Epithelial cell of esophagus (primary cell): ENCODE results near the gene PHYKPL.
"Not testable (repeated sequence)": the region's sequence is repeated elsewhere in the genome, so short reads cannot be mapped to it uniquely, and the experiment has no call there.

Source experiments
- DNase-seq: peaks from one replicate; pipeline ENCODE4 v3.0.0; 2010; ENCODE audit warnings: low read depth
- H3K4me3 ChIP-seq: 2 replicates; pipeline ENCODE4 v1.5.1; 2011; ENCODE audit warnings: mild to moderate bottlenecking, low read length, control low read depth
- TF ChIP-seq, protein P1 (sequence below): IDR thresholded peaks from 2 replicates; pipeline ENCODE4 v1.5.1; 2011; ENCODE audit warnings: low read depth, mild to moderate bottlenecking, low read length, control low read depth, inconsistent platforms; ENCODE audit not compliant: insufficient read depth; ENCODE audit errors: missing control alignments

The PHYKPL gene

DNA sequence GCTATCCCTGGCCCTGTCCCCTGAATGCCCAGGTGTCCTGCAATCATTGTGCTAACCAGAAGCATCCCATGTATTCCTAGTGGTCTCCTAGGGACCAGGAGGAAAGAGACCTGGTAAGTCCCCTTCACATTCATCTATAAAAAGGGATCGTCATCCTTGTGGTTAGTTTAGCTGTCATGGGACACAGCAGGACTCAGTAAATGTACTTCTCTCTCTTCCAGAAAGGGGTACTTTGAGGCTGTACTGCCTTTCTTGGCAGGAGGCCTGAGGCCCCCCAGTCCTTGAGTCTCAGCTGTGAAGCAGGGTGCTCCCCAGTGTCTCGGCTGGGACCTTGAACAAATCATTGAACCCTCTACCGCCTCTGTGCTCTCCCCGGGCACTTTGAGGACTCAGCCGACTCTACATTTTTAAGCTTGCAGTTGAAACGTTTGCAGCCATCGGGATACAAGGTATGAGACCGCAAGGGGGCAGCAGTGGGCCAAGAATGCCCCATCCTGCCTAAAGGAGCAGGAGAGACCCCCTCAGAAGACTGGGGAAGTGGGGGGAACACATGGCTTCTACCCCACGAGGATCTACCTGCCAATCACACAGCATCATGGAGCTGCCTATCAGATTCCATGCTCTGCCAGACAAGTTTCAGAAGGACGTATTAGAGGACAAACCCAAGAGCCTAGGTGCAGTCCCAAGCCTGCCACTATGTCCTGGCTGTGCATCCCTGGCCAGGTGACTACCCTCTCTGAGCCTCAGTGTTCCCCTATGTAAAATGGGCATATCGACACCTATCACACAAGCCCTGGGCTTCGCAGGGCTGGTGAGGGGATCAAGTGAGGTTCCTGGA, 2.4 kb upstream of the PHYKPL start:
- peak; percentile 59 for DNase-seq
- H3K4me3 ChIP-seq = no peak overlapping the region
- TF ChIP-seq, protein P1, sequence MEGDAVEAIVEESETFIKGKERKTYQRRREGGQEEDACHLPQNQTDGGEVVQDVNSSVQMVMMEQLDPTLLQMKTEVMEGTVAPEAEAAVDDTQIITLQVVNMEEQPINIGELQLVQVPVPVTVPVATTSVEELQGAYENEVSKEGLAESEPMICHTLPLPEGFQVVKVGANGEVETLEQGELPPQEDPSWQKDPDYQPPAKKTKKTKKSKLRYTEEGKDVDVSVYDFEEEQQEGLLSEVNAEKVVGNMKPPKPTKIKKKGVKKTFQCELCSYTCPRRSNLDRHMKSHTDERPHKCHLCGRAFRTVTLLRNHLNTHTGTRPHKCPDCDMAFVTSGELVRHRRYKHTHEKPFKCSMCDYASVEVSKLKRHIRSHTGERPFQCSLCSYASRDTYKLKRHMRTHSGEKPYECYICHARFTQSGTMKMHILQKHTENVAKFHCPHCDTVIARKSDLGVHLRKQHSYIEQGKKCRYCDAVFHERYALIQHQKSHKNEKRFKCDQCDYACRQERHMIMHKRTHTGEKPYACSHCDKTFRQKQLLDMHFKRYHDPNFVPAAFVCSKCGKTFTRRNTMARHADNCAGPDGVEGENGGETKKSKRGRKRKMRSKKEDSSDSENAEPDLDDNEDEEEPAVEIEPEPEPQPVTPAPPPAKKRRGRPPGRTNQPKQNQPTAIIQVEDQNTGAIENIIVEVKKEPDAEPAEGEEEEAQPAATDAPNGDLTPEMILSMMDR = peak; percentile 71

DNA sequence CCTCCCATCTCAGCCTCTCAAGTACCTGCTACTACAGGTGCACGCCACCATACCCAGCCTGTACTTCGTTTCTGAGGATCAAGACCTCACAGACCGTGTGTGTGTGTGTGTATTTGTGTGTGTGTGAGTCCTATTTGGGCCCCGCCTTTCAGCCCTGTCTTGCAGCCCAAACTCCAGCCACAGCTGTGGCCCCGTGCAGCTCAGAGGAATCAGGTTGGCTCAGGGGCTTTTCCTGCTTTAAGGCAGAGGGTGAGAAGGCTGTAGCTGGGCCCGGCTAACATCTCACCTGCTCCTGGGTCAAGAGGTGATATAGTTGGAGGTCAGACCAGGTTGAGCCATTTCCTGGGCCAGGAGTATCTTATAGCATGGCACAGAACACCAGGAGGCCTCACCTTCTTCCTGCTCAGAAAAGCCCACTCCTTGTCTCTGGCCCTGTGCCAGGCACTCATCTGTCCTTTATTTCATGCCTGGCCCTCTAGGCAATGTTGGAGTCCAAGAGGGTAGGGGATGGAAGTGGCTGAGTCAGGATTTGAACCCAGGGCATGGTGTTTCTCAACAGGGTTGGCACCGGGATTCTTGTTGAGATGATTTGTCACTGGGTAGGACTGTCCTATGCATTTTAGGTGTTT, 1.6 kb upstream of the PHYKPL start:
- no peak for DNase-seq
- TF ChIP-seq, protein P1 = no peak
- H3K4me3 ChIP-seq = no peak overlapping the region

GRCh38 chr5:178232920-178233429, 373 bp upstream of the PHYKPL start:
- no peak for DNase-seq
- TF ChIP-seq, protein P1 = no peak
- H3K4me3 ChIP-seq = peak overlapping the region; percentile 9

DNA sequence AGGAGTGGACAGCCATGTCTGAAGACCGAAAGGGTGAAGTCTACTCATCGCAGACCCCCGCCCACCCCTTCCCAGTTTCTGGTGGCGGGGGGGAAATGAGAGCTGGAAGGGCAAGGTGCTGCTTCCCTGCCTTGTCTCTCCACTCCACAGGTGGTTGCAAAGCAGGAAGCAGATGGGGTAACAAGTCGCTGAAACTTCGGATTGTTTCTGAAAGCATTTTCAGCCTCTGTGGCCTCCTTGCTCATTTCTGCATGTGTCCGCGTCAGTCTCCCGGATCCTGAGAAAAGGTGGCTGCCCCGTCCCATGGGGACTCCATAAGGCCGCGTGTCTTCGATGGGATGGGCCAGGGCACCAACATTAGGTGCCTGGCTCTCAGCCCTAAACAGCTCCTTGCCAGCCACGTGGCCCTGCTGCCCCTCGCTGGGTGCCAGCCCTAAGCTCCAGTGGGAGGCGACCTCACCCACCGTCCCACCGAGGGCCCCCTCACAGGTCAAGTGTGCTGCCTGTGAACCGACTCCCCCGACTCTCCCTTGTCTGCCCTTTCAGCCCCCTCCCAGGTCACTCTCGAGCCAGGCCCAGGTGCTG, 971 bp downstream of the PHYKPL start:
- DNase-seq = no peak
- H3K4me3 ChIP-seq = peak overlapping the region; percentile 72
- TF ChIP-seq, protein P1 = no peak

DNA sequence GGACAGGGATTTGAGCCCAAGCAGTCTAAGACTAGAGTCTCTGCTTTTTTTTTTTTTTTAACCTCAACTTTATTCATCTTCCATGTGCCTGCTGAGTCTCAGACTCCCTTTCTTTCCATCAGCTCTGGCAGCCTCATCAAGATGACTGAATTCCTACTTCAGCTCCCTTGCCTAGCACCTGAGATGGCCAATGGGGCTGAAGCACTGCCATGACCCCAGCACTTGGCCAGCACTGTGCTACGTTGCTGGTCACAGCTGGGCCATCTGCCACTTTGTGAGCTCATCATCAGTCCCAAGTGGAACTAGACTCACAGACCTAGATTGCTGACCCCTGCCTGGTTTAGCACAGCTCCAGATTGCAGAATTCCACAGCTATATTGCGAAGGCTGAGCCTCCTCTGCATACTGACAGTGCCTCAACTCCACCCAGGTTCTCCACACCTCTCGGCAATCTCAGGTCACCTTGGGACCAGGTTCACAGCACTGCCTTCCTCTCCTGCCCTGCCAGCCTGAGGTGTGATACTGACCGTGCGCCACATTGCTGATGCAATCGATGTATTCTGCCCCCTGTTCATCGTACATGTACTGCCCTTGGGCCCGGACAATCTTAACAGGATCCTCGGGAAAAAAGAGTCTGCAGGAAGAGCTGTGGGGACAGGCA, 1.6 kb downstream of the PHYKPL start:
- DNase-seq = no peak
- peak overlapping the region; percentile 72 for H3K4me3 ChIP-seq
- TF ChIP-seq, protein P1 = no peak

DNA sequence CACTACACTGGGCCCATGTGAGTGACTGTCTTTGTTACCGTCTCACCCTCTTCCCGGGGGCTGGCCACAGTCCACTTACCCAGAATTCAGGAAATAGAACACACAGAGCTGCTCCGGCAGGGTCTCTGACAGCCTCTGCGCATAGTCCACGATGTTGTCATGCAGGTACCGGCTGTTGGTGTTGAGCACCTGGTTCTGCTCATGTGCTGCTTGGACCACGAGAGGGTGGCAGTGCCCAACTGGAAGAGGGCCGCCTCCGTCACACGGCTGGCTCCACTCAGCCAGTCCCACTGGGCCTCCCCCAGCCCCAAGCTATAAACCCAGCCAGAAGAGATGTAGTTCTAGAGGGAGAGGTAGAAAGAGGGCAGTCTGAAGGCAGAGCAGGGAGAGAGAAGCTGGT, 2.7 kb downstream of the PHYKPL start:
- TF ChIP-seq, protein P1 = no peak
- DNase-seq = no peak
- H3K4me3 ChIP-seq = no peak overlapping the region

GRCh38 chr5:178229111-178229510, 3.5 kb downstream of the PHYKPL start:
- H3K4me3 ChIP-seq, DNase-seq: not testable (repeated sequence)
